Lung (tissue), 12 donors: ENCODE results near the gene SNX30. TPM values are rescaled to one million over a fixed set of nuclear protein-coding genes. Genes with fewer than 3 reads are reported as not detected.

Experiments used
- ATAC-seq: fragments of 200-7000 bp; cut with Tn5 transposase; one replicate; pipeline ENCODE4 v1.9.1; 2020; ENCODE audit warnings: moderate number of reproducible peaks; ENCODE audit not compliant: insufficient read depth, low FRiP score
- DNase-seq, 3 donors: peaks; one replicate each; pipeline ENCODE4 v3.0.0-alpha.2; 2013 to 2017
- H3K27ac ChIP-seq, 2 donors: one replicate each; pipeline ENCODE4 v1.5.1; 2013; ENCODE audit warnings: mild to moderate bottlenecking in 2 of 2, moderate library complexity in 2 of 2, control low read depth in 1 of 2, inconsistent platforms in 1 of 2, low read depth in 1 of 2, low read length in 1 of 2
- H3K27me3 ChIP-seq, 3 donors: one replicate each; pipeline ENCODE4 v1.5.1; 2013; ENCODE audit warnings: low read length in 2 of 3; ENCODE audit not compliant: control insufficient read depth in 3 of 3, insufficient read depth in 3 of 3
- H3K36me3 ChIP-seq, 4 donors: one replicate each; pipeline ENCODE4 v1.5.1; 2013; ENCODE audit warnings: low read length in 4 of 4, mild to moderate bottlenecking in 1 of 4, moderate library complexity in 1 of 4; ENCODE audit not compliant: control insufficient read depth in 4 of 4, insufficient read depth in 4 of 4
- H3K4me1 ChIP-seq, 5 donors: one replicate each; pipeline ENCODE4 v1.5.1; 2013; ENCODE audit warnings: low read length in 5 of 5, mild to moderate bottlenecking in 2 of 5, moderate library complexity in 1 of 5; ENCODE audit not compliant: control insufficient read depth in 5 of 5, insufficient read depth in 5 of 5
- H3K4me3 ChIP-seq: one replicate; pipeline ENCODE4 v1.5.1; 2013; ENCODE audit warnings: mild to moderate bottlenecking, control low read depth, moderate library complexity
- H3K9ac ChIP-seq, 2 donors: one replicate each; pipeline ENCODE4 v1.5.1; 2013; ENCODE audit warnings: low read length in 2 of 2, control low read depth in 1 of 2; ENCODE audit not compliant: insufficient read depth in 1 of 2
- H3K9me3 ChIP-seq, 4 donors: one replicate each; pipeline ENCODE4 v1.5.1; 2013; ENCODE audit warnings: low read length in 3 of 4, mild to moderate bottlenecking in 1 of 4, moderate library complexity in 1 of 4; ENCODE audit not compliant: control insufficient read depth in 4 of 4, insufficient read depth in 3 of 4
- CTCF ChIP-seq: IDR thresholded peaks from 2 replicates; pipeline ENCODE4 v1.5.1; 2012; ENCODE audit warnings: mild to moderate bottlenecking; ENCODE audit errors: control extremely low read depth, extremely low read depth
- WGBS, 2 donors: extraction: QIAGEN DNeasy Blood & Tissue Kit; methylation state at CpG; one replicate each; pipeline ENCODE4 v1.1.7; 2013; 5-methylcytosine and 5-hydroxymethylcytosine counted together
- polyA plus RNA-seq, 2 donors: library from polyadenylated mRNA; stranded (reverse); fragments of 200-250 nt; gene quantifications; one replicate each; pipeline ENCODE4 v1.2.1, GENCODE V29; 2013
- total RNA-seq, 2 donors: library from RNA; depleted of rRNA in 1 of 2; stranded (reverse); fragments of >200 nt in 1 of 2; gene quantifications; one replicate each; pipeline ENCODE4 v1.2.1, GENCODE V29; 2014 to 2021
- donor health status: control.
- donor health status: control.
- donor health status: Bipolar disorder and iron deficiency.
- donor health status: healthy.
- donor health status: DM: yes; HTN: yes; CAD: no.

The SNX30 gene
- total and polyA plus RNA-seq, 4 donors: 13.7 to 63.1 (median 35.8) TPM

GRCh38 chr9:112869041-112869529 lies 118.5 kb downstream of the SNX30 start:
- TF ChIP-seq CTCF: no peak
- Histone ChIP-seq H3K4me1 (peaks cover 0 to 10% (median 0%) of the 10 kb centered on the region in 5 donors), H3K9me3 (peaks cover 0 to 2% (median 0%) of the 10 kb centered on the region in 4 donors), H3K27me3 (no peaks in the 10 kb centered on the region), H3K4me3 (no peak overlapping the region), H3K27ac (no peak overlapping the region), H3K36me3 (peaks cover 4 to 17% (median 12%) of the 10 kb centered on the region in 4 donors), H3K9ac (no peak overlapping the region)
- 62 to 70% methylated on average over 8 of the region's 8 CpGs for WGBS, 2 donors
- no peak for ATAC-seq
- peak in 1 of 3 donors; percentile 30 for DNase-seq

- DNase-seq (no peak), ATAC-seq (no peak)
- TF ChIP-seq CTCF: no peak
- H3K36me3 ChIP-seq: peaks cover 4 to 16% (median 10%) of the 10 kb centered on the region in 4 donors
- H3K27ac ChIP-seq: no peak overlapping the region
- H3K4me3 ChIP-seq: no peak overlapping the region
- H3K27me3 ChIP-seq: no peaks in the 10 kb centered on the region
- peaks cover 0 to 6% (median 0%) of the 10 kb centered on the region in 5 donors for H3K4me1 ChIP-seq
- WGBS, 2 donors: 93 to 95% methylated on average over 5 of the region's 5 CpGs
- no peak overlapping the region for H3K9ac ChIP-seq
- peaks cover 0 to under 1% (median 0%) of the 10 kb centered on the region in 4 donors for H3K9me3 ChIP-seq
Measured at GRCh38 chr9:112869917-112870316, 119.4 kb downstream of the SNX30 start.

- WGBS, 2 donors: 85 to 95% methylated on average over 6 of the region's 6 CpGs
- peaks cover 9 to 12% (median 10%) of the 10 kb centered on the region in 4 donors for H3K36me3 ChIP-seq
- no peak for DNase-seq
- no peak overlapping the region for H3K9ac ChIP-seq
- peaks cover 0 to 3% (median 0%) of the 10 kb centered on the region in 5 donors for H3K4me1 ChIP-seq
- H3K27ac ChIP-seq: no peak overlapping the region
- TF ChIP-seq CTCF: no peak
- no peaks in the 10 kb centered on the region for H3K27me3 ChIP-seq
- no peaks in the 10 kb centered on the region for H3K9me3 ChIP-seq
- ATAC-seq: no peak
- no peak overlapping the region for H3K4me3 ChIP-seq
Measured at GRCh38 chr9:112870556-112870955, 120.0 kb downstream of the SNX30 start.

- H3K36me3 ChIP-seq: peaks cover 10 to 15% (median 11%) of the 10 kb centered on the region in 4 donors
- DNase-seq (no peak), ATAC-seq (no peak)
- H3K27ac ChIP-seq: no peak overlapping the region
- 61% methylated on average over 4 of the region's 4 CpGs for WGBS, 2 donors
- no peak overlapping the region for H3K4me3 ChIP-seq
- H3K9me3 ChIP-seq: no peaks in the 10 kb centered on the region
- no peak for TF ChIP-seq CTCF
- H3K9ac ChIP-seq: no peak overlapping the region
- H3K27me3 ChIP-seq: no peaks in the 10 kb centered on the region
- peaks cover 0 to 2% (median 0%) of the 10 kb centered on the region in 5 donors for H3K4me1 ChIP-seq
Measured at GRCh38 chr9:112872019-112872418, 121.5 kb downstream of the SNX30 start.
